Endothelial cell of umbilical vein (primary cell): Measurements from ENCODE around the gene ANKRD34A. TPM values are rescaled to one million over a fixed set of nuclear protein-coding genes. Genes with fewer than 3 reads are reported as not detected.

Source experiments
- BruUV-seq: library from RNA; stranded (reverse); fragments of 400-500 nt; replicated peaks from 2 replicates; lab custom pipeline; 2021; lab: Mats Ljungman, UMichigan
- CTCF ChIA-PET: fragments of 300-600, 350-600 bp; sonication (Branson Sonifier 250); formaldehyde crosslinking; loops from one replicate; lab custom pipeline; 2021; ENCODE audit warnings: antibody characterized with exemption, inconsistent platforms; lab: Charles Lee
- POLR2A ChIA-PET: fragments of 300-600, 350-600 bp; sonication (Branson Sonifier 250); formaldehyde crosslinking; loops from one replicate; lab custom pipeline; 2021; ENCODE audit warnings: antibody characterized with exemption, inconsistent platforms; lab: Charles Lee
- DNase-seq: peaks from one replicate; pipeline ENCODE4 v3.0.0-alpha.2; 2011; ENCODE audit warnings: low read depth, low spot score
- FAIRE-seq: peaks from 2 replicates; lab custom pipeline; 2011; peaks lifted over from hg19 to GRCh38; lab: Jason Lieb, UNC
- H2AFZ ChIP-seq: 2 replicates; pipeline ENCODE4 v1.6.0; 2012; ENCODE audit warnings: low read depth, low read length, control low read depth, inconsistent platforms
- H3K27ac ChIP-seq: 2 replicates; pipeline ENCODE4 v1.5.1; 2011; ENCODE audit warnings: low read depth, mild to moderate bottlenecking, control low read depth, low read length, moderate library complexity; ENCODE audit not compliant: insufficient read depth
- H3K27me3 ChIP-seq, 2 experiments: 2 replicates each; pipeline versions ENCODE4 v1.6.0 to v1.6.1; 2011; ENCODE audit warnings: low read length in 2 of 2, mixed read lengths in 1 of 2; ENCODE audit not compliant: control insufficient read depth in 2 of 2, insufficient read depth in 2 of 2
- H3K36me3 ChIP-seq, 2 experiments: 2 replicates in 1 of 2; 3 replicates in 1 of 2; pipeline ENCODE4 v1.5.1; 2011; ENCODE audit warnings: low read length in 2 of 2, mild to moderate bottlenecking in 1 of 2, moderate library complexity in 1 of 2; ENCODE audit not compliant: control insufficient read depth in 2 of 2, insufficient read depth in 2 of 2; ENCODE audit errors: extremely low read depth in 1 of 2
- H3K4me1 ChIP-seq: 3 replicates; pipeline ENCODE4 v1.5.1; 2011; ENCODE audit warnings: mild to moderate bottlenecking, low read length; ENCODE audit not compliant: control insufficient read depth, insufficient read depth; ENCODE audit errors: extremely low read depth
- H3K4me2 ChIP-seq: 2 replicates; pipeline ENCODE4 v1.6.1; 2011; ENCODE audit warnings: low read length, control low read depth, mixed read lengths; ENCODE audit not compliant: insufficient read depth
- H3K4me3 ChIP-seq, 3 experiments: fragments of 200-600 bp in 1 of 3; sonication (generic), shearing (Covaris generic) in 1 of 3; replicated peaks in 1 of 3; 2 replicates each; pipeline ENCODE4 v1.5.1; 2011 to 2016; ENCODE audit warnings: control low read depth in 3 of 3, low read length in 3 of 3, mild to moderate bottlenecking in 2 of 3, inconsistent platforms in 1 of 3, low read depth in 1 of 3, moderate library complexity in 1 of 3; ENCODE audit not compliant: insufficient read depth in 1 of 3
- H3K79me2 ChIP-seq: 2 replicates; pipeline ENCODE4 v1.6.0; 2012; ENCODE audit warnings: low read length, inconsistent platforms; ENCODE audit not compliant: control insufficient read depth, insufficient read depth
- H3K9ac ChIP-seq: replicated peaks from 2 replicates; pipeline ENCODE3; 2011; ENCODE audit warnings: low read length, control low read depth; ENCODE audit not compliant: insufficient read depth; ENCODE audit errors: extremely low read depth
- H3K9me1 ChIP-seq: replicated peaks from 3 replicates; pipeline ENCODE4 v1.6.0; 2011; ENCODE audit warnings: mild to moderate bottlenecking, low read length; ENCODE audit not compliant: control insufficient read depth, insufficient read depth; ENCODE audit errors: extremely low read depth
- H3K9me3 ChIP-seq: replicated peaks from 2 replicates; pipeline ENCODE4 v1.5.1; 2012; ENCODE audit warnings: low read length, inconsistent platforms; ENCODE audit not compliant: control insufficient read depth, insufficient read depth
- H4K20me1 ChIP-seq: replicated peaks from 2 replicates; pipeline ENCODE3; 2011; ENCODE audit warnings: mild to moderate bottlenecking, low read length; ENCODE audit not compliant: control insufficient read depth, insufficient read depth; ENCODE audit errors: extremely low read depth
- EZH2 ChIP-seq: IDR thresholded peaks from 2 replicates; pipeline ENCODE4 v1.6.1; 2012; ENCODE audit warnings: borderline replicate concordance, low read depth, mild to moderate bottlenecking, moderate library complexity, low read length, inconsistent platforms; ENCODE audit not compliant: severe bottlenecking
- FOS ChIP-seq: IDR thresholded peaks from 2 replicates; pipeline ENCODE4 v1.6.1; 2011; ENCODE audit warnings: mild to moderate bottlenecking, low read length, moderate library complexity, borderline replicate concordance; ENCODE audit not compliant: insufficient read depth
- GATA2 ChIP-seq: IDR thresholded peaks from 2 replicates; pipeline ENCODE4 v1.7.0; 2011; ENCODE audit warnings: low read depth, mild to moderate bottlenecking, moderate library complexity, mixed read lengths, low read length; ENCODE audit not compliant: insufficient read length, insufficient read depth
- MYC ChIP-seq: IDR thresholded peaks from one replicate; pipeline ENCODE4 v1.6.1; 2011; ENCODE audit warnings: mild to moderate bottlenecking, low read depth, low read length
- POLR2A ChIP-seq: IDR thresholded peaks from 2 replicates; pipeline ENCODE4 v1.6.1; 2012; ENCODE audit warnings: low read depth, mild to moderate bottlenecking, control low read depth, low read length
- dilution Hi-C: fragments of 300-500 bp; cut with MboI; formaldehyde crosslinking; loops from one replicate; pipeline ENCODE4 v1.15.0; 2019; ENCODE audit warnings: low sequenced_read_pairs; ENCODE audit not compliant: extremely low pct_ligation_motif_present
- intact Hi-C: fragments of 100-400 bp; cut with micrococcal nuclease; formaldehyde crosslinking; loops from one replicate; pipeline ENCODE4 v1.10.0; 2022
- polyA plus RNA-seq, 4 experiments: library from polyadenylated mRNA; depleted of rRNA in 3 of 4; stranded (reverse) in 3 of 4; unstranded in 1 of 4; fragments of >200 nt; gene quantifications; 2 replicates each; pipeline versions ENCODE4 v1.2.1 to v1.2.3, GENCODE V29; 2011 to 2012; ENCODE audit warnings: missing spikeins in 1 of 4
- total RNA-seq: library from RNA; stranded (reverse); gene quantifications from 2 replicates; pipeline ENCODE4 v1.2.3, GENCODE V29; 2021
- TF ChIP-seq, protein P1 (sequence below): IDR thresholded peaks from 2 replicates; pipeline ENCODE4 v1.6.1; 2011; ENCODE audit not compliant: insufficient read depth, insufficient read length
- TF ChIP-seq, protein P2 (sequence below), 2 donors: IDR thresholded peaks; 1 replicate in 1 of 2; 2 replicates in 1 of 2; pipeline ENCODE4 v1.5.1; 2011; ENCODE audit warnings: low read length in 2 of 2, mild to moderate bottlenecking in 2 of 2, moderate library complexity in 2 of 2, control low read depth in 1 of 2, inconsistent platforms in 1 of 2, low read depth in 1 of 2; ENCODE audit not compliant: insufficient read depth in 1 of 2; ENCODE audit errors: extremely low read depth in 1 of 2

The ANKRD34A gene
- total and polyA plus RNA-seq, 2 donors (not counting 3 experiments of a cell fraction or from before 2014, with no cell fraction given), result 0.24 to 0.43 TPM

DNA sequence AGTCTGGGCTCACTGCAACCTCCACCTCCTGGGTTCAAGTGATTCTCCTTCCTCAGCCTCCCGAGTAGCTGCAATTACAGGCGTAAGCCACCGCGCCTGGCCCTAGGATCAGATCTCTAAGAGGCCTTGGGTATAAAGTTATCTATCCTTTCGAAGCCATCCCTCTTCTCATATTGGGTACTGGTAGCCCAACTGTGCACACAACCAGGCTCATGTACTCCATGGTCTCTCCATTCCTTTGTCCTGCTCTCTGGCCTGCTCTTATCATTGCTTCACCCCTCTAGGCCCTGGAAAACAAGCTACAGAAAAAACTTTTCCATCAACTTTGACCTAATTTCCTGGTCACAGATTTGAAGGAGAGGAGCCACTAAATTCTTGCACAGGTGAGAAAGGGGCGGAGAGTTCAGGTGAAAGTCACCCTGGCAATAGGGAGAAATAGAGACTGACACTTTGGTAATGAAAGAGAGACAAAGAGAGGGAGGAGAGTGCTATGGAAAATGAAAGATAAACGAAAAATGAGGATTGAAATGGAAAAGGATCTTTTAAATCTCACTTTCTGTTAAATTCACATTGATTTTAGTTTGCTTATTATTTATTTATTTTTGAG, 26.0 kb upstream of the ANKRD34A start:
- Histone ChIP-seq H3K9ac (no peak overlapping the region), H3K36me3 (peaks cover 2 to 16% of the 10 kb centered on the region in 2 experiments), H3K27me3 (no peaks in the 10 kb centered on the region), H3K27ac (no peak overlapping the region), H3K79me2 (peaks cover 4% of the 10 kb centered on the region), H3K4me2 (no peak overlapping the region), H3K9me3 (no peaks in the 10 kb centered on the region), H2AFZ (no peak overlapping the region), H3K4me3 (no peak overlapping the region), H4K20me1 (no peaks in the 10 kb centered on the region), H3K4me1 (peaks cover 9% of the 10 kb centered on the region), H3K9me1 (no peaks in the 10 kb centered on the region)
- CTCF ChIA-PET, result interaction anchor here (10.4 to 20.0 kb wide), 2 partner anchors 11 to 16 kb away, joined by 87 to 496 read pairs; no protein-coding TSS in a partner anchor
- no peak for TF ChIP-seq MYC
- no peak for TF ChIP-seq EZH2
- no peak for TF ChIP-seq FOS
- TF ChIP-seq, protein P1, sequence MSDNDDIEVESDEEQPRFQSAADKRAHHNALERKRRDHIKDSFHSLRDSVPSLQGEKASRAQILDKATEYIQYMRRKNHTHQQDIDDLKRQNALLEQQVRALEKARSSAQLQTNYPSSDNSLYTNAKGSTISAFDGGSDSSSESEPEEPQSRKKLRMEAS, result no peak
- TF ChIP-seq POLR2A, result no peak
- no peak for TF ChIP-seq GATA2
- TF ChIP-seq, protein P2, sequence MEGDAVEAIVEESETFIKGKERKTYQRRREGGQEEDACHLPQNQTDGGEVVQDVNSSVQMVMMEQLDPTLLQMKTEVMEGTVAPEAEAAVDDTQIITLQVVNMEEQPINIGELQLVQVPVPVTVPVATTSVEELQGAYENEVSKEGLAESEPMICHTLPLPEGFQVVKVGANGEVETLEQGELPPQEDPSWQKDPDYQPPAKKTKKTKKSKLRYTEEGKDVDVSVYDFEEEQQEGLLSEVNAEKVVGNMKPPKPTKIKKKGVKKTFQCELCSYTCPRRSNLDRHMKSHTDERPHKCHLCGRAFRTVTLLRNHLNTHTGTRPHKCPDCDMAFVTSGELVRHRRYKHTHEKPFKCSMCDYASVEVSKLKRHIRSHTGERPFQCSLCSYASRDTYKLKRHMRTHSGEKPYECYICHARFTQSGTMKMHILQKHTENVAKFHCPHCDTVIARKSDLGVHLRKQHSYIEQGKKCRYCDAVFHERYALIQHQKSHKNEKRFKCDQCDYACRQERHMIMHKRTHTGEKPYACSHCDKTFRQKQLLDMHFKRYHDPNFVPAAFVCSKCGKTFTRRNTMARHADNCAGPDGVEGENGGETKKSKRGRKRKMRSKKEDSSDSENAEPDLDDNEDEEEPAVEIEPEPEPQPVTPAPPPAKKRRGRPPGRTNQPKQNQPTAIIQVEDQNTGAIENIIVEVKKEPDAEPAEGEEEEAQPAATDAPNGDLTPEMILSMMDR (IDR thresholded peaks at IDR 0.05; ENCODE audit: extremely low read depth in 1 of 2, insufficient read depth in 1 of 2, low read depth in 1 of 2, low read length in 2 of 2), result no peak
- DNase-seq (no peak), FAIRE-seq (no peak)
- dilution Hi-C loops (no loop called here), intact Hi-C loops (no loop called here)
- no TSS peak for BruUV-seq
- POLR2A ChIA-PET, result interaction anchor here (0.7 to 0.8 kb wide), 2 partner anchors 11 to 61 kb away, joined by 3 read pairs; no protein-coding TSS in a partner anchor
